HFFc6 (cell line): Measurements from ENCODE around the gene DR1. TPM values are rescaled to one million over a fixed set of nuclear protein-coding genes. Genes with fewer than 3 reads are reported as not detected.
"Not testable (repeated sequence)": the region's sequence is repeated elsewhere in the genome, so short reads cannot be mapped to it uniquely, and the experiment has no call there.

Experiments used
- DNase-seq: peaks from one replicate; pipeline ENCODE4 v3.0.0-alpha.2; 2018
- H3K27ac Mint-ChIP-seq: 2 replicates; pipeline ENCODE4 v1.8.0; 2020; ENCODE audit warnings: mild to moderate bottlenecking, mixed read lengths
- H3K27me3 Mint-ChIP-seq: 2 replicates; pipeline ENCODE4 v1.8.0; 2021; ENCODE audit warnings: mild to moderate bottlenecking, moderate library complexity, mixed read lengths; ENCODE audit not compliant: insufficient read depth
- H3K36me3 Mint-ChIP-seq: 2 replicates; pipeline ENCODE4 v1.8.0; 2021; ENCODE audit warnings: low read depth, mixed read lengths
- H3K4me1 Mint-ChIP-seq: 2 replicates; pipeline ENCODE4 v1.8.0; 2020; ENCODE audit warnings: low read depth, mixed read lengths
- H3K4me3 Mint-ChIP-seq: 2 replicates; pipeline ENCODE4 v1.8.0; 2020; ENCODE audit warnings: mild to moderate bottlenecking, moderate library complexity, mixed read lengths
- H3K9me3 Mint-ChIP-seq: 2 replicates; pipeline ENCODE4 v1.8.0; 2020; ENCODE audit warnings: mild to moderate bottlenecking, mixed read lengths
- total RNA-seq, 6 experiments: library from RNA; stranded (reverse); fragmentation: NEBNext Ultra II Directional; extraction: Animal tissue kit (Norgen Biotek cat#: 25700); gene quantifications; 2 replicates in 1 of 6; 3 replicates in 5 of 6; pipeline ENCODE4 v1.2.3, GENCODE V29; 2021
- TF ChIP-seq, protein P1 (sequence below): fragments of 200-600 bp; sonication (generic); IDR thresholded peaks from 2 replicates; pipeline ENCODE4 v1.5.0; 2021; ENCODE audit warnings: antibody characterized with exemption, mild to moderate bottlenecking

The DR1 gene
- total RNA-seq, 6 experiments from 2014 or later: 76.8 to 90.8 (median 83.1) TPM

DNA sequence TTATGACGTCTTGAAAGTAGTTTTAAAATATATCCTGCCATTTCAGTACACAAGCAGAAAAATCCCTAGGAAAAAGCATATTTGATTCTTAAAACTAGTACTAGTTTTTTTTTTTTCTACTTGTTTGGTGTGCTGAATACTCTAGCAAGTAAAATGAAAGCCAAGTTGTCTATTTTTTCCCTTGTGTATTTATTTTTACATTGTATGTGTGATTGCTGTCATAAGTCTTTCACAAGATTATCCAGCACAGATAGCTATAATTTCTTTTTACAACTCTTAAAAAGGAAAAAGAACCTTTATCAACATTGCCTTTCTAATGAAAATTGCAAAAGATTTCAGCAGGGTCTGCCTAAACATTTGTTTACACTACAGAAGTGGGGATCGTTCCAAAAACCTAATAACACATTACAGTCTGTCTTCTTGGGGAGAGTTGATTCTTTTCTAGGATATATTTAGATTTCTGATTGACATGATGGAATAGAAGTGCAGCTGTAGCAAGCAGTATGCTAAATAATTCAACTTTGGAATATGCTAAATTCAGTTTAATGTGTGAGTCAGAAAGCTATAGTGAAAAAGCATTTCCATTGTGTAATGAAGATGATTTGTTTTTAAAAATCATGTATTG lies 2.5 kb downstream of the DR1 start:
- peak overlapping the region; percentile 96 for H3K4me3 Mint-ChIP-seq

DNA sequence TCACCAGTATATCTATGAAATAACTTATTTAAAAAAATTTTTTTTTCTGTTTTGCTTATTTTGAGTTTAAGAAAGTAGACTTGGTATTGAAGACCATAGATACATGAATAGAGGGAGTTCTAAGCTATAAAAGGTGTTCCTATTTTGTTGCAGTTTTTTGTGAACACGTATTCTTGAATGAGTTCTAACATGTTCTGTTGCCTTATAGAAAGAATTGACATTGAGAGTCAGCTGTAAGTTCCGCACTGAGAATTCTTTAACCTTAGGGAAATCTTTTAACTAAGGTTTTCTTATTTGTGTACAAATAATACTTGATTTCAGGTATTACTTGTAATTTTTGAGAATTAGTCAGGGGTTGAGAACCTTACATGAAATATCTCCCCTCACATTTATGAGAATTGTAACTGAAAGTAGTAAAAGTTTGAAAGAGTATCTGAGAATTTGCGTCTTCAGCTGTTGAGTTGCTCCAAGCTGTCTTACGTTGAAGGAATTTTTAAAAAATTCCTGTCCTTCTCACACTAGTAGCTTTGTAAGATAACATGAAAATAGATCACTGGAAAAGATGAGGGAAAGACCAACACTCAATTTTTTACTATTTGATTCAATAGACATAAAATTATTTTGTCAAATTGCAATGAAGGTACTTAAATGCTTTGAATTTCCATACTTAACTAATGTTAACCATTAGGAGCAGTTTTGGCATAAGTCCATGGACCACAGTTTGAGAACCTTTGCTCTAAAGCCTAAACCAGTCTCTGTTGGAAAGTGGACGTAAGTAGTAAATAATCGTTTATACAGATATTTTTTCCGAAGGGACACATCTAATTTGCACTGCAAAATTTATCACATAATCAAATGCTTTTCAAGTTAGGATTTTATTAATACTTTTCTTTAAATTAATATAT lies 3.8 kb downstream of the DR1 start:
- peak overlapping the region; percentile 96 for H3K4me3 Mint-ChIP-seq
- DNase-seq: no peak
- no peak overlapping the region for H3K27ac Mint-ChIP-seq
- H3K36me3 Mint-ChIP-seq: peaks cover 38% of the 10 kb centered on the region
- H3K9me3 Mint-ChIP-seq: no peaks in the 10 kb centered on the region
- H3K27me3 Mint-ChIP-seq: no peaks in the 10 kb centered on the region; the same call in 1 of the 2 replicates
- TF ChIP-seq, protein P1, sequence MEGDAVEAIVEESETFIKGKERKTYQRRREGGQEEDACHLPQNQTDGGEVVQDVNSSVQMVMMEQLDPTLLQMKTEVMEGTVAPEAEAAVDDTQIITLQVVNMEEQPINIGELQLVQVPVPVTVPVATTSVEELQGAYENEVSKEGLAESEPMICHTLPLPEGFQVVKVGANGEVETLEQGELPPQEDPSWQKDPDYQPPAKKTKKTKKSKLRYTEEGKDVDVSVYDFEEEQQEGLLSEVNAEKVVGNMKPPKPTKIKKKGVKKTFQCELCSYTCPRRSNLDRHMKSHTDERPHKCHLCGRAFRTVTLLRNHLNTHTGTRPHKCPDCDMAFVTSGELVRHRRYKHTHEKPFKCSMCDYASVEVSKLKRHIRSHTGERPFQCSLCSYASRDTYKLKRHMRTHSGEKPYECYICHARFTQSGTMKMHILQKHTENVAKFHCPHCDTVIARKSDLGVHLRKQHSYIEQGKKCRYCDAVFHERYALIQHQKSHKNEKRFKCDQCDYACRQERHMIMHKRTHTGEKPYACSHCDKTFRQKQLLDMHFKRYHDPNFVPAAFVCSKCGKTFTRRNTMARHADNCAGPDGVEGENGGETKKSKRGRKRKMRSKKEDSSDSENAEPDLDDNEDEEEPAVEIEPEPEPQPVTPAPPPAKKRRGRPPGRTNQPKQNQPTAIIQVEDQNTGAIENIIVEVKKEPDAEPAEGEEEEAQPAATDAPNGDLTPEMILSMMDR: no peak
- peaks cover 44% of the 10 kb centered on the region for H3K4me1 Mint-ChIP-seq

More for the DNA sequence above, 2.5 kb downstream of the DR1 start:
- Mint-ChIP-seq H3K9me3 (no peaks in the 10 kb centered on the region), H3K4me1 (peaks cover 38% of the 10 kb centered on the region), H3K27ac (peak overlapping the region; percentile 8; the same call in 1 of the 2 replicates), H3K27me3 (no peaks in the 10 kb centered on the region; the same call in 1 of the 2 replicates), H3K36me3 (peaks cover 38% of the 10 kb centered on the region)
- TF ChIP-seq, protein P1: no peak
- no peak for DNase-seq

DNA sequence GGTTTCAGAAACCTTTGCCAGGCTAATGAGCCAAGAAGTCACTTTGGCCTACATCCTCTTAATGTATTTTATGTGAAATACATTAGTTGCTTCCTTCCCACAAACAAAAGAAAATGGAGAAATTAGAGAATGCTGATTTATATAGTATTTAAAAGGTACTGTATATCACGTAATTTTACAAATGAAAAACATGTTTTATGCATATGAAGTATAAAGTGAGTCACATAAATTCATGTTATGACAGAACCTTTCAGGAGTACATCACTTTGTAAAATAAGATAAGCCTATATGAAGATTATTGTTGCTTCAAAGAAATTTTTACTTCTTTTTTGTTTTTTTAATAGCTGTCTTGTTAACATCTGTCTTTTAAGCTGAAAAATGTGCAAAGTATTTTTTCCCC lies 4.6 kb downstream of the DR1 start:
- TF ChIP-seq, protein P1: no peak
- peak overlapping the region; percentile 72 for H3K4me3 Mint-ChIP-seq
- no peak for DNase-seq
- H3K27ac Mint-ChIP-seq: no peak overlapping the region
- no peaks in the 10 kb centered on the region; the same call in 1 of the 2 replicates for H3K27me3 Mint-ChIP-seq
- no peaks in the 10 kb centered on the region for H3K9me3 Mint-ChIP-seq
- H3K36me3 Mint-ChIP-seq: peaks cover 40% of the 10 kb centered on the region
- peaks cover 43% of the 10 kb centered on the region for H3K4me1 Mint-ChIP-seq

DNA sequence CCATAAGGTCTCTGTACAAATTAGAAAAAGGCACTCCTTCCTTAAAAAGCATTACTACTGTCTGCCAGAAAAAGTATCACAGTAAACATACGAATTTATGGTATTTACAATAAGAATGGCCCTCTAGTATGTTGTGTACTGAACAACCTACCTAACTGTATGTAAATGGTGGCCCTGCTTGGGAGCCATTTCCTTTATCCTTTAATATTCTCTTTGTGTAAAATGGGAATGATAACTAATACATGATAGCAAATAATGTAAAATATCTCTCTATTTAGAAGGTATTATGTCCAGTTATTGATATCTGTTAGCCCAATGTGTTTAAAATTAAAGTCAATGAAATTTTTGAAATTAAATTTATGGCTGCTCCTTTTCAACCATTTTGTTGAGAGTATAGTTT lies 5.2 kb downstream of the DR1 start:
- no peaks in the 10 kb centered on the region; the same call in 1 of the 2 replicates for H3K27me3 Mint-ChIP-seq

DNA sequence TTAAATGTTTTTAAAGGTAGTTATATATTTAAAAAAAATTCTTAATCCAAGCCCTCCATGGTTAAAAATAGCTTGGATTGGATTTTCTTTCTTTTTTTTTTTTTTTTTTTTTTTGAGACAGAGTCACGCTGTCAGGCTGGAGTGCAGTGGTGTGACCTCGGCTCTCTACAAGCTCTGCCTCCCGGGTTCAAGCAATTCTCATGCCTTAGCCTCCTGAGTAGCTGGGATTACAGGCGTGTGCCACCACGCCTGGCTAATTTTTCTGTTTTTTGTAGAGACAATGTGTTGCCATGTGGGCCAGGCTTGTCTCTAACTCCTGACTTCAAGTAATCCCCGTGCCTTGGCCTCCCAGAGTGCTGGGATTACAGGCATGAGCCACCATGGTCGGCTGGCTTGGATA lies 5.6 kb downstream of the DR1 start:
- H3K27me3 Mint-ChIP-seq, H3K27ac Mint-ChIP-seq, DNase-seq, H3K9me3 Mint-ChIP-seq, H3K4me3 Mint-ChIP-seq: not testable (repeated sequence)
- Mint-ChIP-seq H3K36me3 (peaks cover 43% of the 10 kb centered on the region), H3K4me1 (peaks cover 43% of the 10 kb centered on the region)

More for the DNA sequence above, 5.2 kb downstream of the DR1 start:
- peaks cover 43% of the 10 kb centered on the region for H3K4me1 Mint-ChIP-seq
- TF ChIP-seq, protein P1: no peak
- no peak overlapping the region for H3K27ac Mint-ChIP-seq
- H3K36me3 Mint-ChIP-seq: peaks cover 44% of the 10 kb centered on the region
- peak overlapping the region; percentile 72; the same call in 1 of the 2 replicates for H3K4me3 Mint-ChIP-seq
- DNase-seq: no peak
- H3K9me3 Mint-ChIP-seq: no peaks in the 10 kb centered on the region

DNA sequence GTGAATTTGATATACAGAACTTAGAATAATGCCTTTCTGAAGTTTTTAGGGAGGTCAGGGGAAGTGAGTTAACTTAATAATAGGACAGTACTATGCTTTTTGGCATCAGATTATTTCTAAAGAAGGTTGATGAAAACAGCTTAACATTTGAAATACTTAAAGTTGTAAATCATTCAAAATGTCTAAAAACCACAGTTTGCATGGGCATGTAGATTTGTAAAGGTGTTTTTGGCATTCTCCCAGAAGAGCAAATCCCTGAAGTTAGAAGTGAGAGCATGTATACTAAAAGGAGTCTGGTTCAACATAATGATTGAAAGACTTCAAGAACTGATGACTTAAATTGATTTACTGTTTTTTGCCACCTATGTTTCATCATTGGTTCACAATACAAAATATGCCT lies 6.7 kb downstream of the DR1 start:
- H3K27me3 Mint-ChIP-seq: no peaks in the 10 kb centered on the region
- no peaks in the 10 kb centered on the region for H3K9me3 Mint-ChIP-seq
- H3K27ac Mint-ChIP-seq: peak overlapping the region; percentile 71
- H3K36me3 Mint-ChIP-seq: peaks cover 39% of the 10 kb centered on the region
- peaks cover 46% of the 10 kb centered on the region for H3K4me1 Mint-ChIP-seq
- no peak for DNase-seq
- H3K4me3 Mint-ChIP-seq: no peak overlapping the region; the same call in 1 of the 2 replicates
- TF ChIP-seq, protein P1: no peak
